ENCODE measurements around the gene HS1BP3.

HS1BP3 gene

GRCh38 chr2:20650877-20651730 lies at the start of gene HS1BP3:
Gene HS1BP3, minus strand, starts transcription at chr2:20651098. Its CDS starts 35 bp downstream, at chr2:20651063.
- DNase-seq (ENCODE audit: low read depth): peak; percentile 84

- DNase-seq (ENCODE audit: low read depth): no peak
Observed at GRCh38 chr2:20698916-20699613, 48.2 kb upstream of the HS1BP3 start.

GRCh38 chr2:20697322-20697934 lies 46.5 kb upstream of the HS1BP3 start:
- no peak for DNase-seq (ENCODE audit: low read depth)

- DNase-seq (ENCODE audit: low read depth): no peak
Observed at GRCh38 chr2:20696366-20696765, 45.5 kb upstream of the HS1BP3 start.

GRCh38 chr2:20693317-20693716 lies 42.4 kb upstream of the HS1BP3 start:
- no peak for DNase-seq (ENCODE audit: low read depth)

GRCh38 chr2:20692081-20692480 lies 41.2 kb upstream of the HS1BP3 start:
- DNase-seq (ENCODE audit: low read depth): no peak

GRCh38 chr2:20691076-20691734 lies 40.3 kb upstream of the HS1BP3 start:
- DNase-seq (ENCODE audit: low read depth): no peak

GRCh38 chr2:20689428-20690264 lies 38.7 kb upstream of the HS1BP3 start:
- no peak for DNase-seq (ENCODE audit: low read depth)

- no peak for DNase-seq (ENCODE audit: low read depth)
Observed at GRCh38 chr2:20687260-20687832, 36.4 kb upstream of the HS1BP3 start.

- DNase-seq (ENCODE audit: low read depth): no peak
Observed at GRCh38 chr2:20684581-20685063, 33.7 kb upstream of the HS1BP3 start.

GRCh38 chr2:20682167-20682920 lies 31.4 kb upstream of the HS1BP3 start:
- no peak for DNase-seq (ENCODE audit: low read depth)

- DNase-seq (ENCODE audit: low read depth): no peak
Observed at GRCh38 chr2:20680744-20681375, 30.0 kb upstream of the HS1BP3 start.

- no peak for DNase-seq (ENCODE audit: low read depth)
Observed at GRCh38 chr2:20678780-20679179, 27.9 kb upstream of the HS1BP3 start.

- no peak for DNase-seq (ENCODE audit: low read depth)
Observed at GRCh38 chr2:20678086-20678395, 27.1 kb upstream of the HS1BP3 start.

- DNase-seq (ENCODE audit: low read depth): no peak
Observed at GRCh38 chr2:20677301-20678085, 26.6 kb upstream of the HS1BP3 start.

GRCh38 chr2:20676353-20677215 lies 25.7 kb upstream of the HS1BP3 start:
- no peak for DNase-seq (ENCODE audit: low read depth)

GRCh38 chr2:20675701-20676352 lies 24.9 kb upstream of the HS1BP3 start:
- no peak for DNase-seq (ENCODE audit: low read depth)
